Measurements from ENCODE around the gene AGPAT1. TPM values are rescaled to one million over a fixed set of nuclear protein-coding genes. Genes with fewer than 3 reads are reported as not detected.

Gene AGPAT1
- total and polyA plus RNA-seq, 2 of the 13 experiments (the other 11 are each of a cell fraction or from before 2014, with no cell fraction given) = 51.3 to 139 TPM

GRCh38 chr6:32181915-32182529 lies 6.1 kb upstream of the AGPAT1 start:
- no peak for ATAC-seq
- TF ChIP-seq NR3C1 (CRISPR knock-in tag; IDR thresholded peaks at IDR 0.05) = no peak
- TF ChIP-seq, protein P1, sequence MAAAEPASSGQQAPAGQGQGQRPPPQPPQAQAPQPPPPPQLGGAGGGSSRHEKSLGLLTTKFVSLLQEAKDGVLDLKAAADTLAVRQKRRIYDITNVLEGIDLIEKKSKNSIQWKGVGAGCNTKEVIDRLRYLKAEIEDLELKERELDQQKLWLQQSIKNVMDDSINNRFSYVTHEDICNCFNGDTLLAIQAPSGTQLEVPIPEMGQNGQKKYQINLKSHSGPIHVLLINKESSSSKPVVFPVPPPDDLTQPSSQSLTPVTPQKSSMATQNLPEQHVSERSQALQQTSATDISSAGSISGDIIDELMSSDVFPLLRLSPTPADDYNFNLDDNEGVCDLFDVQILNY (CRISPR knock-in tag; conservative IDR thresholded peaks at IDR 0.05) = no peak
- TF ChIP-seq, protein P2, sequence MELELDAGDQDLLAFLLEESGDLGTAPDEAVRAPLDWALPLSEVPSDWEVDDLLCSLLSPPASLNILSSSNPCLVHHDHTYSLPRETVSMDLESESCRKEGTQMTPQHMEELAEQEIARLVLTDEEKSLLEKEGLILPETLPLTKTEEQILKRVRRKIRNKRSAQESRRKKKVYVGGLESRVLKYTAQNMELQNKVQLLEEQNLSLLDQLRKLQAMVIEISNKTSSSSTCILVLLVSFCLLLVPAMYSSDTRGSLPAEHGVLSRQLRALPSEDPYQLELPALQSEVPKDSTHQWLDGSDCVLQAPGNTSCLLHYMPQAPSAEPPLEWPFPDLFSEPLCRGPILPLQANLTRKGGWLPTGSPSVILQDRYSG (CRISPR knock-in tag; IDR thresholded peaks at IDR 0.05) = no peak
- TF ChIP-seq, protein P3, sequence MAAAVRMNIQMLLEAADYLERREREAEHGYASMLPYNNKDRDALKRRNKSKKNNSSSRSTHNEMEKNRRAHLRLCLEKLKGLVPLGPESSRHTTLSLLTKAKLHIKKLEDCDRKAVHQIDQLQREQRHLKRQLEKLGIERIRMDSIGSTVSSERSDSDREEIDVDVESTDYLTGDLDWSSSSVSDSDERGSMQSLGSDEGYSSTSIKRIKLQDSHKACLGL (CRISPR knock-in tag; IDR thresholded peaks at IDR 0.05) = 0 out of 2 replicates have a peak, but pooled peaks have one; percentile 29
- TF ChIP-seq HNF4A (CRISPR knock-in tag; IDR thresholded peaks at IDR 0.05) = no peak
- no peak for TF ChIP-seq ZNF691 (CRISPR knock-in tag; IDR thresholded peaks at IDR 0.05; ENCODE audit: borderline replicate concordance, low read depth)
- TF ChIP-seq CEBPG (CRISPR knock-in tag; IDR thresholded peaks at IDR 0.05) = no peak
- no peak for TF ChIP-seq UBTF (CRISPR knock-in tag; IDR thresholded peaks at IDR 0.05)
- TF ChIP-seq ZNF607 (CRISPR knock-in tag; IDR thresholded peaks at IDR 0.05; ENCODE audit: borderline replicate concordance) = no peak
- TF ChIP-seq, protein P4, sequence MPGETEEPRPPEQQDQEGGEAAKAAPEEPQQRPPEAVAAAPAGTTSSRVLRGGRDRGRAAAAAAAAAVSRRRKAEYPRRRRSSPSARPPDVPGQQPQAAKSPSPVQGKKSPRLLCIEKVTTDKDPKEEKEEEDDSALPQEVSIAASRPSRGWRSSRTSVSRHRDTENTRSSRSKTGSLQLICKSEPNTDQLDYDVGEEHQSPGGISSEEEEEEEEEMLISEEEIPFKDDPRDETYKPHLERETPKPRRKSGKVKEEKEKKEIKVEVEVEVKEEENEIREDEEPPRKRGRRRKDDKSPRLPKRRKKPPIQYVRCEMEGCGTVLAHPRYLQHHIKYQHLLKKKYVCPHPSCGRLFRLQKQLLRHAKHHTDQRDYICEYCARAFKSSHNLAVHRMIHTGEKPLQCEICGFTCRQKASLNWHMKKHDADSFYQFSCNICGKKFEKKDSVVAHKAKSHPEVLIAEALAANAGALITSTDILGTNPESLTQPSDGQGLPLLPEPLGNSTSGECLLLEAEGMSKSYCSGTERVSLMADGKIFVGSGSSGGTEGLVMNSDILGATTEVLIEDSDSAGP (CRISPR knock-in tag; IDR thresholded peaks at IDR 0.05; ENCODE audit: borderline replicate concordance) = no peak
- TF ChIP-seq GATAD1 (CRISPR knock-in tag; IDR thresholded peaks at IDR 0.05) = no peak
- TF ChIP-seq, protein P5, sequence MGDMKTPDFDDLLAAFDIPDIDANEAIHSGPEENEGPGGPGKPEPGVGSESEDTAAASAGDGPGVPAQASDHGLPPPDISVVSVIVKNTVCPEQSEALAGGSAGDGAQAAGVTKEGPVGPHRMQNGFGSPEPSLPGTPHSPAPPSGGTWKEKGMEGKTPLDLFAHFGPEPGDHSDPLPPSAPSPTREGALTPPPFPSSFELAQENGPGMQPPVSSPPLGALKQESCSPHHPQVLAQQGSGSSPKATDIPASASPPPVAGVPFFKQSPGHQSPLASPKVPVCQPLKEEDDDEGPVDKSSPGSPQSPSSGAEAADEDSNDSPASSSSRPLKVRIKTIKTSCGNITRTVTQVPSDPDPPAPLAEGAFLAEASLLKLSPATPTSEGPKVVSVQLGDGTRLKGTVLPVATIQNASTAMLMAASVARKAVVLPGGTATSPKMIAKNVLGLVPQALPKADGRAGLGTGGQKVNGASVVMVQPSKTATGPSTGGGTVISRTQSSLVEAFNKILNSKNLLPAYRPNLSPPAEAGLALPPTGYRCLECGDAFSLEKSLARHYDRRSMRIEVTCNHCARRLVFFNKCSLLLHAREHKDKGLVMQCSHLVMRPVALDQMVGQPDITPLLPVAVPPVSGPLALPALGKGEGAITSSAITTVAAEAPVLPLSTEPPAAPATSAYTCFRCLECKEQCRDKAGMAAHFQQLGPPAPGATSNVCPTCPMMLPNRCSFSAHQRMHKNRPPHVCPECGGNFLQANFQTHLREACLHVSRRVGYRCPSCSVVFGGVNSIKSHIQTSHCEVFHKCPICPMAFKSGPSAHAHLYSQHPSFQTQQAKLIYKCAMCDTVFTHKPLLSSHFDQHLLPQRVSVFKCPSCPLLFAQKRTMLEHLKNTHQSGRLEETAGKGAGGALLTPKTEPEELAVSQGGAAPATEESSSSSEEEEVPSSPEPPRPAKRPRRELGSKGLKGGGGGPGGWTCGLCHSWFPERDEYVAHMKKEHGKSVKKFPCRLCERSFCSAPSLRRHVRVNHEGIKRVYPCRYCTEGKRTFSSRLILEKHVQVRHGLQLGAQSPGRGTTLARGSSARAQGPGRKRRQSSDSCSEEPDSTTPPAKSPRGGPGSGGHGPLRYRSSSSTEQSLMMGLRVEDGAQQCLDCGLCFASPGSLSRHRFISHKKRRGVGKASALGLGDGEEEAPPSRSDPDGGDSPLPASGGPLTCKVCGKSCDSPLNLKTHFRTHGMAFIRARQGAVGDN (CRISPR knock-in tag; IDR thresholded peaks at IDR 0.05) = 0 out of 2 replicates have a peak, but pooled peaks have one; percentile 4

More at GRCh38 chr6:32181915-32182529, 6.1 kb upstream of the AGPAT1 start:
- DNase-seq (ENCODE audit: low spot score) (no peak), FAIRE-seq (no peak)
- H3K4me1 ChIP-seq (ENCODE audit: insufficient read depth, low read length) = peaks cover 20% of the 10 kb centered on the region
- ChIA-PET POLR2A (interaction anchor here (0.8 to 2.4 kb wide), 5 partner anchors 9 to 64 kb away, joined by 4 to 18 read pairs (median 4); partner anchors contain the start of genes ATF6B, GPSM3 and PBX2), CTCF (ENCODE audit: low intra/inter-chr PET ratio, low total read pairs) (no interaction called here)
- no peak overlapping the region for H2AFZ ChIP-seq (ENCODE audit: low read length)
- intact Hi-C loops (cut with micrococcal nuclease; ENCODE audit: unreplicated experiment) (no loop called here), in situ Hi-C loops (cut with HindIII; ENCODE audit: extremely low pct_ligation_motif_present, low pct_unique_long_range_greater_than_20kb) (no loop called here)
- no peak overlapping the region for H3K9ac ChIP-seq (ENCODE audit: insufficient read depth, low read depth, low read length)
- no peak overlapping the region for H3K27ac ChIP-seq (ENCODE audit: extremely low read length, insufficient read depth, low read length)
- no peak overlapping the region for H3K4me2 ChIP-seq (ENCODE audit: low read depth, low read length)
- H3K79me2 ChIP-seq (ENCODE audit: insufficient read depth, low read length) = peaks cover 20% of the 10 kb centered on the region
- 98% methylated on average over 10 of the region's 10 CpGs for WGBS (ENCODE audit: low lambda C conversion rate)
- no peaks in the 10 kb centered on the region for H4K20me1 ChIP-seq (ENCODE audit: insufficient read depth, low read length)
- H3K9me3 ChIP-seq (ENCODE audit: low read length) = no peaks in the 10 kb centered on the region
- no TSS peak for BruUV-seq (replicated peaks)
- no peaks in the 10 kb centered on the region for H3K27me3 ChIP-seq (ENCODE audit: control insufficient read depth in 1 of 2, insufficient read depth in 2 of 2, low read length in 2 of 2)
- H3K4me3 ChIP-seq (replicated peaks in 1 of 3; ENCODE audit: insufficient read depth in 1 of 3, low read depth in 2 of 3, low read length in 3 of 3) = no peak overlapping the region
- H3K36me3 ChIP-seq (replicated peaks in 1 of 2; ENCODE audit: control insufficient read depth in 1 of 2, insufficient read depth in 2 of 2, low read length in 2 of 2) = peaks cover 22 to 41% of the 10 kb centered on the region in 2 experiments
